HCT116 (cell line): ENCODE measurements around the gene GRIK4. TPM values are rescaled to one million over a fixed set of nuclear protein-coding genes. Genes with fewer than 3 reads are reported as not detected.

Experiments used
- ATAC-seq: fragments of 200-7000 bp; cut with Tn5 transposase; 2 replicates; pipeline ENCODE4 v1.9.1; 2020; ENCODE audit warnings: mild to moderate bottlenecking, moderate library complexity
- BruUV-seq: library from RNA; stranded (reverse); fragments of 400-500 nt; replicated peaks from 2 replicates; lab custom pipeline; 2021; lab: Mats Ljungman, UMichigan
- CTCF ChIA-PET: fragments of 300-600 bp; sonication (Branson Sonifier 250); formaldehyde crosslinking; loops from one replicate; lab custom pipeline; 2021; ENCODE audit warnings: antibody characterized with exemption; lab: Charles Lee
- POLR2A ChIA-PET: fragments of 300-600, 350-600 bp; sonication (Branson Sonifier 250); formaldehyde crosslinking; loops from one replicate; lab custom pipeline; 2021; ENCODE audit warnings: antibody characterized with exemption; lab: Charles Lee
- RAD21 ChIA-PET, 2 experiments: fragments of 300-600 bp; sonication (Branson Sonifier 250); formaldehyde crosslinking; loops; one replicate each; lab custom pipeline; 2023; ENCODE audit warnings: low total read pairs in 2 of 2; ENCODE audit not compliant: uncharacterized antibody in 2 of 2, unreplicated experiment in 2 of 2, low non-redundant PET in 1 of 2; lab: Charles Lee
- DNase-seq: peaks from one replicate; pipeline ENCODE4 v3.0.0-alpha.2; 2010; ENCODE audit warnings: low read depth, low spot score
- H2AFZ ChIP-seq: fragments of 200-600 bp; shearing (Covaris generic), sonication (generic); 2 replicates; pipeline ENCODE4 v1.6.1; 2017; ENCODE audit warnings: low read depth, mixed run types, mixed read lengths, antibody characterized with exemption, low read length; ENCODE audit not compliant: poor library complexity, severe bottlenecking
- H3K27ac ChIP-seq: 2 replicates; pipeline ENCODE4 v1.5.1; 2012; ENCODE audit warnings: low read depth, low read length
- H3K27me3 ChIP-seq: fragments of 200-600 bp; sonication (generic); 2 replicates; pipeline ENCODE4 v1.6.1; 2016; ENCODE audit warnings: mixed run types, low read length, mixed read lengths; ENCODE audit not compliant: insufficient read depth
- H3K36me3 ChIP-seq, 2 experiments: fragments of 200-500 bp in 1 of 2; fragments of 200-600 bp in 1 of 2; sonication (Bioruptor generic) in 1 of 2; sonication (generic) in 1 of 2; 2 replicates each; pipeline versions ENCODE4 v1.5.1 to v1.6.1; 2014 to 2016; ENCODE audit warnings: low read length in 2 of 2, inconsistent platforms in 1 of 2, mixed read lengths in 1 of 2, mixed run types in 1 of 2; ENCODE audit not compliant: insufficient read depth in 2 of 2, control insufficient read depth in 1 of 2
- H3K4me1 ChIP-seq, 2 experiments: fragments of 200-600 bp in 1 of 2; sonication (generic) in 1 of 2; 2 replicates each; pipeline versions ENCODE4 v1.5.1 to v1.6.1; 2012 to 2017; ENCODE audit warnings: low read length in 2 of 2, inconsistent platforms in 1 of 2, mild to moderate bottlenecking in 1 of 2, mixed read lengths in 1 of 2, mixed run types in 1 of 2, moderate library complexity in 1 of 2; ENCODE audit not compliant: insufficient read depth in 2 of 2, control insufficient read depth in 1 of 2
- H3K4me2 ChIP-seq: fragments of 200-600 bp; sonication (generic); 2 replicates; pipeline ENCODE4 v1.6.1; 2017; ENCODE audit warnings: mixed run types, low read length, mixed read lengths
- H3K4me3 ChIP-seq, 2 experiments: fragments of 200-600 bp in 1 of 2; sonication (generic) in 1 of 2; replicated peaks in 1 of 2; 2 replicates each; pipeline ENCODE4 v1.5.1; 2011 to 2016; ENCODE audit warnings: low read length in 2 of 2, control low read depth in 1 of 2, low read depth in 1 of 2, mild to moderate bottlenecking in 1 of 2, mixed read lengths in 1 of 2, mixed run types in 1 of 2
- H3K79me2 ChIP-seq: fragments of 200-600 bp; sonication (generic); 2 replicates; pipeline ENCODE4 v1.6.1; 2017; ENCODE audit warnings: mild to moderate bottlenecking, mixed run types, low read length, moderate library complexity, mixed read lengths; ENCODE audit not compliant: insufficient read depth
- H3K9ac ChIP-seq: fragments of 200-600 bp; sonication (generic); 2 replicates; pipeline ENCODE4 v1.6.1; 2016; ENCODE audit warnings: low read length, mixed read lengths
- H3K9me2 ChIP-seq: fragments of 200-600 bp; sonication (generic), shearing (Covaris generic); 2 replicates; pipeline ENCODE4 v1.6.1; 2017; ENCODE audit warnings: mixed run types, mild to moderate bottlenecking, moderate library complexity; ENCODE audit not compliant: insufficient read depth
- H3K9me3 ChIP-seq, 2 experiments: fragments of 200-500 bp in 1 of 2; fragments of 200-600 bp in 1 of 2; sonication (Bioruptor generic) in 1 of 2; sonication (generic) in 1 of 2; 2 replicates each; pipeline ENCODE4 v1.6.1; 2014 to 2017; ENCODE audit warnings: low read length in 2 of 2, mixed read lengths in 2 of 2, inconsistent platforms in 1 of 2, low read depth in 1 of 2, mild to moderate bottlenecking in 1 of 2, mixed run types in 1 of 2, moderate library complexity in 1 of 2; ENCODE audit not compliant: control insufficient read depth in 1 of 2, insufficient read depth in 1 of 2
- H4K20me1 ChIP-seq: fragments of 200-600 bp; sonication (generic), shearing (Covaris generic); 2 replicates; pipeline ENCODE4 v1.6.1; 2017; ENCODE audit warnings: mixed run types, mild to moderate bottlenecking, moderate library complexity; ENCODE audit not compliant: insufficient read depth
- CTCF ChIP-seq, 3 experiments: fragments of 200-600 bp in 1 of 3; sonication (generic) in 1 of 3; IDR thresholded peaks in 2 of 3; conservative IDR thresholded peaks in 1 of 3; 2 replicates each; pipeline ENCODE4 v1.5.1; 2012 to 2017; ENCODE audit warnings: low read depth in 2 of 3, low read length in 2 of 3, antibody characterized with exemption in 1 of 3, borderline replicate concordance in 1 of 3, control low read depth in 1 of 3, mild to moderate bottlenecking in 1 of 3, mixed read lengths in 1 of 3, mixed run types in 1 of 3, moderate library complexity in 1 of 3; ENCODE audit not compliant: insufficient read depth in 1 of 3
- FOSL1 ChIP-seq: IDR thresholded peaks from 2 replicates; pipeline ENCODE4 v1.6.1; 2012; ENCODE audit warnings: low read depth
- MAX ChIP-seq: IDR thresholded peaks from 2 replicates; pipeline ENCODE4 v1.6.1; 2012
- REST ChIP-seq: IDR thresholded peaks from 2 replicates; pipeline ENCODE4 v1.6.1; 2012; ENCODE audit warnings: low read depth
- SP1 ChIP-seq: IDR thresholded peaks from 2 replicates; pipeline ENCODE4 v1.6.1; 2012; ENCODE audit warnings: low read depth
- ZFX ChIP-seq: fragments of 450-650 bp; IDR thresholded peaks from 2 replicates; pipeline ENCODE4 v1.6.1; 2017
- intact Hi-C: fragments of 100-400 bp; cut with micrococcal nuclease; formaldehyde crosslinking; loops from 2 replicates; pipeline ENCODE4 v1.10.0; 2022
- total RNA-seq: library from RNA; stranded (reverse); gene quantifications from one replicate; pipeline ENCODE4 v1.2.1, GENCODE V29; 2021; ENCODE audit not compliant: unreplicated experiment

Gene GRIK4
- total RNA-seq, 1 experiment from 2014 or later = 0.52 TPM

- no peak overlapping the region for H3K4me3 ChIP-seq
- no TSS peak for BruUV-seq
- DNase-seq (no peak), ATAC-seq (no peak)
- H3K9me3 ChIP-seq = no peaks in the 10 kb centered on the region
- no peak overlapping the region for H3K4me2 ChIP-seq
- ChIA-PET RAD21 (no interaction called here), CTCF (no interaction called here)
- no peak overlapping the region for H2AFZ ChIP-seq
- H3K36me3 ChIP-seq = no peaks in the 10 kb centered on the region
- intact Hi-C loops = no loop called here
- TF ChIP-seq FOSL1 = no peak
- TF ChIP-seq ZFX = no peak
- TF ChIP-seq MAX = no peak
- no peak for TF ChIP-seq REST
- no peak for TF ChIP-seq CTCF (IDR thresholded peaks at IDR 0.05 in 2 of 3, conservative IDR thresholded peaks at IDR 0.05 in 1 of 3; ENCODE audit: borderline replicate concordance in 1 of 3, insufficient read depth in 1 of 3, low read depth in 2 of 3, low read length in 2 of 3)
- no peak for TF ChIP-seq SP1
- TF ChIP-seq, all 23 proteins: peak for 0
- Histone ChIP-seq H3K9ac (no peak overlapping the region), H3K9me2 (no peaks in the 10 kb centered on the region), H4K20me1 (no peaks in the 10 kb centered on the region), H3K27ac (no peak overlapping the region), H3K4me1 (peaks cover 0 to 3% of the 10 kb centered on the region in 2 experiments; a peak in 2 of 4 replicates), H3K27me3 (no peaks in the 10 kb centered on the region), H3K79me2 (no peaks in the 10 kb centered on the region)
- POLR2A ChIA-PET = no interaction called here
These were observed 45.2 kb downstream of the GRIK4 start for GRCh38 chr11:120556797-120557196.
